Forelimb muscle (tissue), 1 donor: Measurements from ENCODE around the gene SPAG17. TPM values are rescaled to one million over a fixed set of nuclear protein-coding genes. Genes with fewer than 3 reads are reported as not detected.

Source experiments
- DNase-seq: peaks from one replicate; pipeline ENCODE4 v3.0.0-alpha.2; 2013; ENCODE audit warnings: low read depth
- polyA plus RNA-seq: library from polyadenylated mRNA; unstranded; fragments of 120-200 nt; gene quantifications from one replicate; pipeline ENCODE4 v1.2.1, GENCODE V29; 2013; ENCODE audit not compliant: insufficient read length

The SPAG17 gene
- polyA plus RNA-seq: 3.2 TPM

GRCh38 chr1:118185084-118185832, at the start of gene SPAG17:
TSS of gene SPAG17 (minus strand) at chr1:118185228. CDS start at chr1:118185157, 71 bp downstream.
- DNase-seq: no peak

- no peak for DNase-seq
These were observed 40.4 kb upstream of the SPAG17 start for GRCh38 chr1:118225471-118225870.

GRCh38 chr1:118223426-118223825, 38.4 kb upstream of the SPAG17 start:
- DNase-seq: no peak

- no peak for DNase-seq
These were observed 34.4 kb upstream of the SPAG17 start for GRCh38 chr1:118219438-118219837.

DNA sequence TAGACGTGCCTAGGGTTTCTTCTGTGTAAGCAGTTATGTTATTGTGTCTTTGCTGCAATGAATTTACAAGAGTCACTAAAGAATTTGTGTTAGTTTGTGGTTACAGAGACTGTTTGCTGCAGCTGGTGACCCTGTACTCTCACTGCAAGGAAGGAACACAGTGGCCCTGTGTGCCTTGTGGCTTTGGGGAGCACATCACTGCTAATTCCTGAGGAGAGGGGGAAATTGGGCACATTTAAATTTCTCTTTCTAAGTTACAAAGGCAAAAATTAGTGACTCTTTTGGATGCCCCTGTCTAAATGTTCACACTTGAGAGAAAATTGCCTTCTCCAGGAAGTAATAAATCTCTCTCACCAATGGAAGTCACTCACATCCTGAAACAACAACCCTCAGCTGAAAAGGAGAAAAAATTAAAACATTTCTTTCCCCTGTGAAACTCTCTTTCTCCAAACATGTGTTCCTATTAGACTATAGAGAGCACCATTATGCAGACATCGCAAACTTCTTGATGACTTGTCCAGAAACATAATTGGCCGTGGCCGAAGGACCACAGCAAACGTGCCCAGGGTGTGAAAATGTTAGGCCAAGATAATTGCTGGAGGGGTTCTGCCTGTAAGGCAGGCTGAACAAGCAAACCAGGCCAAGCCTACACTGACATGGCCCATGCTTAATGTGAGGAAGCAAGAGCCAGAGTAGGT, 32.3 kb upstream of the SPAG17 start:
- no peak for DNase-seq

DNA sequence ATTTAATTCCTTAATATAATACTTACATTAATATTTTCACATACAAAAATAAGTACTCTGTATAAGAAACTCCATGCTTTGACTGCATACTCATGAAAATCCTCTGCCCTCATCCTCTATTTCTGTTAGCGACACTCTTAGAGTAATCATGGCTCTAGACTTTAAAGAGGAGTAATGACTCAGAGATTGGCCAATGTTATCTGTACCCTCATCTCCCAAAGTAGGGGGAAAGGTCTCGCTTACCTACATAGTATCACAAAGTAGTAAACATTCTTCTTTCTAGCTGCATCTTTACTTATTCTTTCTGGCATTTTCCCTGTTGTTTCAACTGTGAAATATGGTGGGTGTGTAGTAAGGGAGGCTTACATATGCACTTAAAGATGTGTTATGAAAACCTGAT, 29.8 kb upstream of the SPAG17 start:
- no peak for DNase-seq

DNA sequence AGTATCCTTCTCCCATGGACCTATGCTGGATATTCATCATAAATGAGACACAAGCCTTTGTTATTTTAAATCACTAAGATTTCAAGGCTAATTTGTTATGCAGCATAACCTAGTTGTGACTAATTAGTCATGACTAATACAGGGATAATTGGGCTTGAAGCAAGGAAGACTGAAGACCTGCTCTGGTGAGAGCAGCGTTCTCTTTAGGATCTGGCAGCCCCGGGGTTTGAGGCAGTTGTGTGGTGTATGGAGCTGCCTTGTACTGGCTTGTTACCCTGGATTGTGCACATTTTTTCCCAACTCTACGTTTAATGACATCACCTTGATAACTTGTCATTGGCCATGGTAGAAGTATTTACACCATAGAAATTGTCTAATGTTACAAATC, 25.7 kb upstream of the SPAG17 start:
- no peak for DNase-seq

DNA sequence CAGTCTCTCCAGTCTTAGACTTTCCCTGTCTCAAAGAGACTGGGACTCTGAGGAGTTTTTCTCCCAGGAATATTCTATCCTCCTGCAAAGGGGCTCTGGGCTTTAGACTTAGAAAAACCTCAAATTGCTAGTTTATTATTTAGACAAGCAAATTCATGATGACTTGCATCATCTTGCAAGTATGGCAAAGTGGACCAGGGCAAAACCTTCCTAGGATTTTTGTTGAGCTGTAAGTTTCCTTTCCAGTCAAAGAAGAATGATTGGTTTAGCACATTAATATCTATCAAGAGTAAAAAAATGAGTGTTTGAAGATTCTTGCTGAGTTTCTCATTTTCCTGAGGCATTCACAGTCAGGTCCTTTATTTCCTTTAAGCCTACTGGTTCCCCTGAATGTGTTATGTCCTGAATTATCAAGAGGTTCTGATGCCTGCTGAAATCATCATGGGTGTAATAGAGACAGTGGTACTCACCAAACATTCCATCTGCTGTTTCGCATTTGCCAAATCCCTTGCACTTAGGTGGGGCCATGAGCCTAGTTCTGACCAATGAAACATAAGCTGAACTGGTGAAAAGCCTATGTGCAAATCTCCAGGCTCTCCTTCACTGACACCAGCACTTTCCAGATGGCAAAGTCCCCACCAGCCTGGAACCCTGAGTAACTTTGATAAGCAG, 25.2 kb upstream of the SPAG17 start:
- DNase-seq: no peak

GRCh38 chr1:118209648-118210047, 24.6 kb upstream of the SPAG17 start:
- DNase-seq: no peak

GRCh38 chr1:118206966-118207365, 21.9 kb upstream of the SPAG17 start:
- DNase-seq: no peak

GRCh38 chr1:118204648-118205047, 19.6 kb upstream of the SPAG17 start:
- no peak for DNase-seq

DNA sequence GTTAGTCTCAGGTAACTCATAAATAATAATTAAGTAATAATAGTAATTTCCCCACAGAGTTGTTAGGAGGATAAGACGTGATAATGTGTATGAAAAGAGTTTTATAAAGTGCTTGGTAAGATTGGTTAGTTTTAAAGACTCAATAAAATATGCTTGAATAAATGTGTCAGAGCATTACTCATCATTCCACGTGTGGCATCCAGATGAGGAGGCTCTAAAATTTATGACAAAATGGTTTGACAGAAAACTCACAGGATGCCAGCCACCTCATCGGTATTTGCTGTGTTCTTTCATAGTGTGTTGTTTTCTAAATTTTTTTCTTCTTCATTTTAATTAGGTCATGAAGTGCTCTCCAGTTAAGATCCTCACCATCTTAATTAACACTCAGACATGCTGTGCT, 19.1 kb upstream of the SPAG17 start:
- no peak for DNase-seq

DNA sequence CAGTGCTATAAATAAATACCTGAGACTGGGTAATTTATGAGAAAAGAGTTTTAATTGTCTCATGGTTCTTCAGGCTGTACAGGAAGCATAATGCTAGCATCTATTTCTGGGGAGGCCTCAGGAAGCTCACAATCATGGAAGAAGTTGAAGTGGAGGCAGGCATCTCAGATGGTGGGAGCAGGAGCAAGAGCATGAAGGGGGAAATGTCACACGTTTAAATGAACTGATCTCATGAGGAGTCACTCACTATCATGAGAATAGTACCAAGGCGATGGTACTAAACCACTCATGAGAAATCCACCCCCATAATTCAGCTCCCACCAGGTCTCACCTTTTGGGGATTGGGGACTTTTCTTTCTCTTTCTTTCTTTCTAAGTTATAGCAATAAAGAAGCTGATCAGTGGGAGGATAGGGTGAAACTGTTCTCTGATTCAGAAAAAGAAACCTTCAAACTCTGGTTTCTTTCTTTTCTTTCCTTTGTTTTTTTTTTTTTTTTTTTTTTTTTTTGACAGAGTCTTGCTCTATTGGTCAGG, 17.1 kb upstream of the SPAG17 start:
- DNase-seq: no peak

GRCh38 chr1:118201524-118201923, 16.5 kb upstream of the SPAG17 start:
- no peak for DNase-seq

- no peak for DNase-seq
These were observed 15.8 kb upstream of the SPAG17 start for GRCh38 chr1:118200836-118201235.

DNA sequence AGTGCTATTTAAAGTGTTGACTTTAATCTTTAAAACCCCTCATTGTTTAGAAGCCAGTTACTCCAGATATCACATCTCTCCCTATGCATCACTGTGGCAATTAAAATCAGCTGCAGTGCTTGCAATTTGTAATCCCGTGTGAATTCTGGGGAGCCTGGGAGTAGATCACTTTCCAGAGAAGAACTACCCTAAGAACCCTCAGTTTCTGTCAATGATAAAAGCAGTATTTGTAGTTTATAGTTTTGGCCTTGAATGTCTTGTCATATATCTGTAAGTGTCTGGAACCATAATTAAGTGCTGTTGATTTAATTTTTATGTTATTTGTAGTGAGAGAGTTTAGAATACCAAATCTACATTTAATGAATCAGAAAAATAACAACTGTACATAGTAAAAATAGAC, 5.5 kb upstream of the SPAG17 start:
- no peak for DNase-seq

DNA sequence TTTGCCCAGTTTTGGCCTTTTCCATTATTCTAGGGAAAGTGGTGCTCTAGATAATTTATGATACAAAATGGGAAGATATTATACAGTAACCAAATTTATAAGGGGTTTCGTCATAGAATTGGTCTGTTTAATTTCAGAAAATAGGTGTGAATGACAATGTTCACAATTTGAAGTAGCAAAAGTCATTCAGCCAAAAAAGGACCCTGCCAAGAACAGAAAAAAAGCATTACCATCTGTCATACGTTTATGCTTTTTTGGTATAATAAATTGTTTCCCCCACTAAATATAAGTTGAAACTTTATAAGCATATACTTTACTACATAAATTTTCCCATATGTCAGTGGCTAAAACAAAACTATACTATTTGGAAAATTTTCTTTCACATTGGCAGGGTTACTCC, 4.5 kb upstream of the SPAG17 start:
- no peak for DNase-seq

DNA sequence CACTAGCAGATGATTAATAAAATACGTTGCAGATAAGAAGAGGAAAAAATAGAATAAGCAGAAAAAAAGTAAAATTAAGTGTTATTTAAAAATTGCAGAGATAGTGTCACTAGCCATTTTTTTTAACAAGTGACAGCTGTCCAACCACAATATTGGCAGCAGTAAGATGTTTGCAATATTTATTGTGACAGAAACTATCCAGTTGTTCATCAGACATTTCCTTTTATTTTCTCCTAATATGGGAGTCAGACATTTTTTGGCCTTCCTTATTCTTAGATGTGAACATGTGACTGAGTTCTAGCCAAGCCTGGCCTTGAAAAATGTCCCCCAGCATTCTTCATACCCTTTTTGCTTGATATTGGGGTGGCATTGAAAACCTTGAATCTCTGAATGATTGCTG, 3.4 kb upstream of the SPAG17 start:
- DNase-seq: no peak

DNA sequence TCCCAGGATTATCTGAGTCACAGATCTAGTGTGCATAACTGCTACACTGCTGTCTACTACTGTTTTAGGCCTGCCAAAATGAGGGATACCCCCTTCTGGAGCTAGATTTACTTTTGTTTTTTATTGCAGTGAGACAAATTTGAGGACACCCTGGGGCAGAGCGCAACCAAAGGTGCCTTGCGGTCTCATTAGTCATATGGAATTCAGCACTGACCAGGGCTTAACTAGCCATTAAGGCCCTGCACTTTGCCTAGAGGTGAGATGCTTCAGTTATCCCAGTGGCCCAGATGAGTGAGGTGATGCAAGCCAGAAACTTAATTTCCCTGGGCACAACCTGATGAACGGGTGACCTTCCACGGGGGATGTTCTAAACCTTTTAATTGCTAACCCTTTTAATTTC, 998 bp upstream of the SPAG17 start:
- no peak for DNase-seq

GRCh38 chr1:118184739-118185083, 317 bp downstream of the SPAG17 start:
- no peak for DNase-seq

DNA sequence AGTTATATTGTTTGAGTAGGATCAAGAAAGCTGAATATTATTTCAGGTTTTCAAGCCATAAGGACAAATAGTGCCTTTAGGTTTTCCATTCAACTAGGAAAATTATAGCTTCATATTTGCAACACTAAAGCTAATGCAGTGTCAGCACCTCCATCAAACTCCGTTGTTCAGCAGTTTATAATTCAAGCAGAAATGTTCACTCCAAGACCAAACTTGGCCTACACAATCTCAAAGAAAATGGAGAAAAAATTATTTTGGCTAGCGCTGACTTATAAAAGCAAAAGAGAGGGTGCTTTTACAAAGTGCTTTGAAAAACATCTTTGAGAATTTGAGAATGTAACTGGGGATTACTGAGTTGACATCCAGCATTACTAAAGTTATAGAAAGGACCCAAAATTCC, 1.4 kb downstream of the SPAG17 start:
- no peak for DNase-seq

DNA sequence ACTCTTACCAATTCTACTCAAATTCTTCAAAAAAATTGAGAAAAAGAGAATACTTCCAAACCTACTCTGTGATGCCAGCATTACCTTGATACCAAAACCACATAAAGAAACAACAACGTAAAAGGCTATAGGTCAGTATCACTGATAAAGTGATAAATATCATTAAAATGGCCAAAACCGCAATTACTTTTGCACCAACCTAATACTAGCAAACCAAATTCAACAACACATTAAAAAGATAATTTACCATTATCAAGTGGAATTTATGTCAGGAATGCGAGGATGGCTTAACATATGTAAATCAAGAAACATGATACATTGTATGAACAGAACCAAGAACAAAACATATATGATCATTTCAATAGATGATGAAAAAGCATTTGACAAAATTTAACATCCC, 7.0 kb downstream of the SPAG17 start:
- no peak for DNase-seq

- no peak for DNase-seq
These were observed 16.0 kb downstream of the SPAG17 start for GRCh38 chr1:118169016-118169415.
